HepG2 (cell line): ENCODE measurements around the gene IL10. TPM values are rescaled to one million over a fixed set of nuclear protein-coding genes. Genes with fewer than 3 reads are reported as not detected.

Experiments used
- ATAC-seq: fragments of 200-7000 bp; cut with Tn5 transposase; 3 replicates; pipeline ENCODE4 v1.9.1; 2020; ENCODE audit warnings: mild to moderate bottlenecking, moderate library complexity
- BruUV-seq: library from RNA; stranded (reverse); fragments of 400-500 nt; replicated peaks from 2 replicates; lab custom pipeline; 2021; lab: Mats Ljungman, UMichigan
- CTCF ChIA-PET: fragments of 300-600 bp; formaldehyde crosslinking; extraction: SDS; loops from one replicate; lab custom pipeline; 2021; ENCODE audit warnings: low total read pairs, inconsistent platforms, low intra/inter-chr PET ratio; lab: Yijun Ruan, JAX
- POLR2A ChIA-PET: fragments of 350-600 bp; sonication (Branson Sonifier 250); formaldehyde crosslinking; loops from one replicate; lab custom pipeline; 2020; ENCODE audit warnings: antibody characterized with exemption, inconsistent platforms; lab: Yijun Ruan, JAX
- DNase-seq: peaks from one replicate; pipeline ENCODE4 v3.0.0-alpha.2; 2015; ENCODE audit warnings: low spot score
- FAIRE-seq: peaks from 3 replicates; lab custom pipeline; 2011; peaks lifted over from hg19 to GRCh38; lab: Jason Lieb, UNC
- H2AFZ ChIP-seq: one replicate; pipeline ENCODE4 v1.6.1; 2011; ENCODE audit warnings: low read length, inconsistent platforms
- H3K27ac ChIP-seq: fragments of 300-600 bp; 3 replicates; pipeline ENCODE4 v1.8.0; 2011; ENCODE audit warnings: mixed run types, mild to moderate bottlenecking, mixed read lengths, low read length, inconsistent platforms; ENCODE audit not compliant: insufficient read depth; ENCODE audit errors: extremely low read length
- H3K27me3 ChIP-seq, 2 experiments: fragments of 200-600 bp in 1 of 2; 2 replicates in 1 of 2; 3 replicates in 1 of 2; pipeline versions ENCODE4 v1.6.0 to v1.8.0; 2011; ENCODE audit warnings: low read length in 2 of 2, mild to moderate bottlenecking in 2 of 2, moderate library complexity in 2 of 2, inconsistent platforms in 1 of 2; ENCODE audit not compliant: insufficient read depth in 2 of 2, control insufficient read depth in 1 of 2
- H3K36me3 ChIP-seq, 2 experiments: fragments of 200-600 bp in 1 of 2; replicated peaks in 1 of 2; 2 replicates in 1 of 2; 3 replicates in 1 of 2; pipeline versions ENCODE4 v1.5.1 to v1.8.0; 2011; ENCODE audit warnings: low read length in 2 of 2, inconsistent platforms in 1 of 2; ENCODE audit not compliant: insufficient read depth in 2 of 2, control insufficient read depth in 1 of 2
- H3K4me1 ChIP-seq: 2 replicates; pipeline ENCODE4 v1.5.1; 2012; ENCODE audit warnings: low read length, inconsistent platforms; ENCODE audit not compliant: insufficient read depth
- H3K4me2 ChIP-seq: 2 replicates; pipeline ENCODE4 v1.6.0; 2011; ENCODE audit warnings: low read depth, low read length, inconsistent platforms
- H3K4me3 ChIP-seq, 3 experiments: fragments of 200-600 bp in 1 of 3; sonication (generic), shearing (Covaris generic) in 1 of 3; replicated peaks in 1 of 3; 2 replicates each; pipeline ENCODE4 v1.5.1; 2011 to 2016; ENCODE audit warnings: low read length in 3 of 3, inconsistent platforms in 2 of 3, low read depth in 2 of 3, mild to moderate bottlenecking in 2 of 3, control low read depth in 1 of 3, mixed read lengths in 1 of 3; ENCODE audit not compliant: insufficient read depth in 1 of 3
- H3K79me2 ChIP-seq: one replicate; pipeline ENCODE4 v1.6.1; 2011; ENCODE audit warnings: low read length, inconsistent platforms; ENCODE audit not compliant: insufficient read depth
- H3K9ac ChIP-seq: 2 replicates; pipeline ENCODE4 v1.6.0; 2011; ENCODE audit warnings: mild to moderate bottlenecking, low read depth, low read length, inconsistent platforms; ENCODE audit not compliant: insufficient read depth
- H3K9me3 ChIP-seq: 2 replicates; pipeline ENCODE4 v1.5.1; 2012; ENCODE audit warnings: mild to moderate bottlenecking, low read length
- H4K20me1 ChIP-seq: 2 replicates; pipeline ENCODE4 v1.6.0; 2011; ENCODE audit warnings: inconsistent platforms, mild to moderate bottlenecking, low read length, moderate library complexity; ENCODE audit not compliant: insufficient read depth
- HHEX ChIP-seq: IDR thresholded peaks from 2 replicates; pipeline ENCODE4 v1.6.1; 2016; ENCODE audit warnings: control low read depth
- POGZ ChIP-seq: sonication (generic); formaldehyde crosslinking; IDR thresholded peaks from 2 replicates; pipeline ENCODE4 v1.4.0; 2020; ENCODE audit warnings: mild to moderate bottlenecking, missing genetic modification reagents
- UBTF ChIP-seq: sonication (generic); formaldehyde crosslinking; IDR thresholded peaks from 2 replicates; pipeline ENCODE4 v1.4.0; 2020; ENCODE audit warnings: mild to moderate bottlenecking, missing genetic modification reagents
- XRCC5 ChIP-seq: fragments of 200-400 bp; formaldehyde crosslinking; optimal IDR thresholded peaks from 2 replicates; pipeline ENCODE3; 2017; ENCODE audit warnings: mild to moderate bottlenecking, low read length
- ZNF253 ChIP-seq: sonication (generic); formaldehyde crosslinking; IDR thresholded peaks from 2 replicates; pipeline ENCODE4 v1.8.0; 2022; ENCODE audit warnings: mild to moderate bottlenecking, missing genetic modification reagents, borderline replicate concordance
- ZNF839 ChIP-seq: sonication (generic); formaldehyde crosslinking; IDR thresholded peaks from 2 replicates; pipeline ENCODE4 v1.4.0; 2020; ENCODE audit warnings: missing genetic modification reagents, mild to moderate bottlenecking, borderline replicate concordance
- WGBS: methylation state at CpG from one replicate; pipeline ENCODE4 v1.1.6; 2017; ENCODE audit warnings: low lambda C conversion rate; 5-methylcytosine and 5-hydroxymethylcytosine counted together
- in situ Hi-C: cut with HindIII; loops from 2 replicates; pipeline ENCODE4 v1.10.0; 2017; ENCODE audit warnings: low pct_unique_long_range_greater_than_20kb; ENCODE audit not compliant: extremely low pct_ligation_motif_present
- intact Hi-C: fragments of 100-400 bp; cut with micrococcal nuclease; formaldehyde crosslinking; loops from one replicate; pipeline ENCODE4 v1.10.0; 2022; ENCODE audit not compliant: unreplicated experiment
- polyA plus RNA-seq, 8 experiments: library from polyadenylated mRNA; depleted of rRNA in 3 of 8; stranded (reverse) in 7 of 8; unstranded in 1 of 8; fragments of >200 nt; fragmentation: Illumina TruSeq in 4 of 8; extraction: Trizol in 4 of 8; gene quantifications; 2 replicates each; pipeline versions ENCODE4 v1.2.1 to v1.2.3, GENCODE V29; 2011 to 2016; ENCODE audit warnings: low read depth in 4 of 8, missing spikeins in 1 of 8, mixed read lengths in 1 of 8; ENCODE audit not compliant: insufficient read depth in 1 of 8
- total RNA-seq, 5 experiments: library from RNA; depleted of rRNA; stranded (reverse); fragments of >200 nt; fragmentation: Illumina TruSeq; extraction: Trizol; gene quantifications; 2 replicates each; pipeline ENCODE4 v1.2.3, GENCODE V29; 2016; ENCODE audit warnings: low read depth in 1 of 5

Gene IL10
- total and polyA plus RNA-seq, 2 of the 13 experiments (the other 11 are each of a cell fraction or from before 2014, with no cell fraction given): not detected

GRCh38 chr1:206790502-206791250 lies 18.4 kb upstream of the IL10 start:
- intact Hi-C loops: no loop called here
- H4K20me1 ChIP-seq: no peaks in the 10 kb centered on the region
- H3K79me2 ChIP-seq: no peaks in the 10 kb centered on the region
- ChIA-PET CTCF (no interaction called here), POLR2A (no interaction called here)
- H3K4me3 ChIP-seq: no peak overlapping the region
- ATAC-seq (no peak), FAIRE-seq (no peak), DNase-seq (no peak)
- BruUV-seq: no TSS peak
- WGBS: 44% methylated on average over 11 of the region's 11 CpGs
- H3K27me3 ChIP-seq: peaks cover 3 to 19% of the 10 kb centered on the region in 2 experiments; a peak in 2 of 5 replicates
- in situ Hi-C loops: no loop called here
- H3K4me1 ChIP-seq: no peaks in the 10 kb centered on the region
- no peak overlapping the region for H3K27ac ChIP-seq
- H2AFZ ChIP-seq: no peak overlapping the region
- H3K9me3 ChIP-seq: no peaks in the 10 kb centered on the region
- no peak overlapping the region for H3K4me2 ChIP-seq
- H3K9ac ChIP-seq: no peak overlapping the region
- no peaks in the 10 kb centered on the region for H3K36me3 ChIP-seq
- TF ChIP-seq ZNF839 (no peak), XRCC5 (no peak), POGZ (CRISPR knock-in tag) (no peak), HHEX (no peak), UBTF (CRISPR knock-in tag) (no peak), ZNF253 (no peak)
